ENCODE results near the gene ZNF175. TPM values are rescaled to one million over a fixed set of nuclear protein-coding genes. Genes with fewer than 3 reads are reported as not detected.

Gene ZNF175
- total RNA-seq, 1 donor from 2014 or later = 15.1 TPM

- no peak for DNase-seq (ENCODE audit: low read depth)
- H3K27ac ChIP-seq (ENCODE audit: low read depth, low read length) = no peak overlapping the region
- no peak overlapping the region for H2AFZ ChIP-seq (ENCODE audit: low read depth, low read length)
- H3K4me1 Mint-ChIP-seq (ENCODE audit: low read depth, unreplicated experiment) = peaks cover 4% of the 10 kb centered on the region
- H3K27me3 ChIP-seq (ENCODE audit: insufficient read depth, low read length) = no peaks in the 10 kb centered on the region
- H4K20me1 ChIP-seq (ENCODE audit: insufficient read depth, low read length) = no peaks in the 10 kb centered on the region
- H3K36me3 Mint-ChIP-seq (ENCODE audit: low read depth, unreplicated experiment) = no peaks in the 10 kb centered on the region
- TF ChIP-seq, protein P1, sequence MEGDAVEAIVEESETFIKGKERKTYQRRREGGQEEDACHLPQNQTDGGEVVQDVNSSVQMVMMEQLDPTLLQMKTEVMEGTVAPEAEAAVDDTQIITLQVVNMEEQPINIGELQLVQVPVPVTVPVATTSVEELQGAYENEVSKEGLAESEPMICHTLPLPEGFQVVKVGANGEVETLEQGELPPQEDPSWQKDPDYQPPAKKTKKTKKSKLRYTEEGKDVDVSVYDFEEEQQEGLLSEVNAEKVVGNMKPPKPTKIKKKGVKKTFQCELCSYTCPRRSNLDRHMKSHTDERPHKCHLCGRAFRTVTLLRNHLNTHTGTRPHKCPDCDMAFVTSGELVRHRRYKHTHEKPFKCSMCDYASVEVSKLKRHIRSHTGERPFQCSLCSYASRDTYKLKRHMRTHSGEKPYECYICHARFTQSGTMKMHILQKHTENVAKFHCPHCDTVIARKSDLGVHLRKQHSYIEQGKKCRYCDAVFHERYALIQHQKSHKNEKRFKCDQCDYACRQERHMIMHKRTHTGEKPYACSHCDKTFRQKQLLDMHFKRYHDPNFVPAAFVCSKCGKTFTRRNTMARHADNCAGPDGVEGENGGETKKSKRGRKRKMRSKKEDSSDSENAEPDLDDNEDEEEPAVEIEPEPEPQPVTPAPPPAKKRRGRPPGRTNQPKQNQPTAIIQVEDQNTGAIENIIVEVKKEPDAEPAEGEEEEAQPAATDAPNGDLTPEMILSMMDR (IDR thresholded peaks at IDR 0.05; ENCODE audit: insufficient read depth, low read depth, low read length) = no peak
- no peak for TF ChIP-seq EZH2 (IDR thresholded peaks at IDR 0.05; ENCODE audit: insufficient read depth, low read length)
- H3K4me1 ChIP-seq (ENCODE audit: insufficient read depth, low read length) = no peaks in the 10 kb centered on the region
- no peaks in the 10 kb centered on the region for H3K36me3 ChIP-seq (ENCODE audit: insufficient read depth, low read length)
- H3K9me3 ChIP-seq (ENCODE audit: insufficient read depth, low read depth, low read length) = peaks cover 3% of the 10 kb centered on the region
- no peak overlapping the region for H3K4me3 Mint-ChIP-seq (ENCODE audit: unreplicated experiment)
- no peak overlapping the region for H3K4me2 ChIP-seq (ENCODE audit: low read length)
- FAIRE-seq = no peak
- no peak overlapping the region for H3K9ac ChIP-seq (ENCODE audit: low read length)
- H3K4me3 ChIP-seq (ENCODE audit: insufficient read depth, low read depth, low read length) = no peak overlapping the region
- H3K27ac Mint-ChIP-seq (ENCODE audit: unreplicated experiment) = no peak overlapping the region
- H3K9me3 Mint-ChIP-seq (ENCODE audit: unreplicated experiment) = peaks cover 13% of the 10 kb centered on the region
- peaks cover 21% of the 10 kb centered on the region for H3K27me3 Mint-ChIP-seq (ENCODE audit: low read depth, unreplicated experiment)
- no peaks in the 10 kb centered on the region for H3K79me2 ChIP-seq (ENCODE audit: insufficient read depth, low read length)
Observed at GRCh38 chr19:51546107-51546649, 24.9 kb upstream of the ZNF175 start.

- FAIRE-seq (no peak), DNase-seq (ENCODE audit: low read depth) (peak; percentile 16)
- Mint-ChIP-seq H3K27me3 (ENCODE audit: low read depth, unreplicated experiment) (peaks cover 25% of the 10 kb centered on the region), H3K9me3 (ENCODE audit: unreplicated experiment) (peaks cover 16% of the 10 kb centered on the region), H3K4me1 (ENCODE audit: low read depth, unreplicated experiment) (peaks cover 4% of the 10 kb centered on the region), H3K27ac (ENCODE audit: unreplicated experiment) (no peak overlapping the region), H3K36me3 (ENCODE audit: low read depth, unreplicated experiment) (no peaks in the 10 kb centered on the region), H3K4me3 (ENCODE audit: unreplicated experiment) (no peak overlapping the region)
- Histone ChIP-seq H3K9me3 (ENCODE audit: insufficient read depth, low read depth, low read length) (peaks cover 3% of the 10 kb centered on the region), H3K36me3 (ENCODE audit: insufficient read depth, low read length) (no peaks in the 10 kb centered on the region), H3K79me2 (ENCODE audit: insufficient read depth, low read length) (no peaks in the 10 kb centered on the region), H3K4me3 (ENCODE audit: insufficient read depth, low read depth, low read length) (no peak overlapping the region), H4K20me1 (ENCODE audit: insufficient read depth, low read length) (no peaks in the 10 kb centered on the region), H2AFZ (ENCODE audit: low read depth, low read length) (no peak overlapping the region), H3K4me1 (ENCODE audit: insufficient read depth, low read length) (no peaks in the 10 kb centered on the region), H3K9ac (ENCODE audit: low read length) (no peak overlapping the region), H3K27me3 (ENCODE audit: insufficient read depth, low read length) (no peaks in the 10 kb centered on the region), H3K27ac (ENCODE audit: low read depth, low read length) (no peak overlapping the region), H3K4me2 (ENCODE audit: low read length) (no peak overlapping the region)
- no peak for TF ChIP-seq EZH2 (IDR thresholded peaks at IDR 0.05; ENCODE audit: insufficient read depth, low read length)
Observed at GRCh38 chr19:51546650-51547396, 24.3 kb upstream of the ZNF175 start.

DNA sequence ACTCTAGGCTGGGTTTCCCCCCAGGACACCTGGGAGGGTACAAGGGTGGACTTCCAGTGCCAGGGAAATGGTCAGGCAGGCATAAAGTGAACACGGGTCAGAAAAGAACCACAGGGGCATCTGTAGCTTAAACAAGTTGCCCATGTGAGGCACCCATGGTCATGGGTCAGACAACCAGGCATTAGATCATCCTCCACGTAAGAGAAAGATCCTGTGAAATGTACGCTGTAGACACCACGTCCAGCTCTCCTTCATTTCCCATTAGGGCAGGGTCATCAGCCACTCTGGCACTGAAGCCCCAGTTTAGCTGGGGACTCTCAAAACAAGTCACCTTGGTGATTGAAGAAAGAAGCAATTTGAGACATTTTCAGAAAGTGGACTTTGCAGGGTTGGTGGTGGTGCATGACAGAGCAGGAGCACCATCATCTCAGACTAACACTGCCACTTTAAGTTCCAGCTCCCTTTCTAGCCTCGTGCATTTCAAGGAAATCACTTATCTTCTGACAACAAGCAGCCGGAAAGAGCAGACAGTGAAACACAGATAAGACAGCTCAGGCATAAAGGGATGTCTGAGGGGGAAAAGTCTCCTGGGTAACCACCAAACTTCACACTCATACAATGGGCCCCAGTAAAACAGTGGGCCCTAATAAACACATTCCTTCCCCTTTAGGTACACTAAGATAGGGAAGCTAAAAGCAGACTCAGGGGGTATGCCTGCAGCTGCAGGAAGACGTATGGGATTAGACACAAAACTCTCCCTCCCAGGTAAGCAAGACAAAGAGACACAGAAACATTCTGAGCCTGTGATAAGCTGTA lies 23.5 kb upstream of the ZNF175 start:
- Mint-ChIP-seq H3K4me3 (ENCODE audit: unreplicated experiment) (no peak overlapping the region), H3K4me1 (ENCODE audit: low read depth, unreplicated experiment) (peaks cover 4% of the 10 kb centered on the region), H3K36me3 (ENCODE audit: low read depth, unreplicated experiment) (no peaks in the 10 kb centered on the region), H3K9me3 (ENCODE audit: unreplicated experiment) (peaks cover 14% of the 10 kb centered on the region), H3K27ac (ENCODE audit: unreplicated experiment) (no peak overlapping the region), H3K27me3 (ENCODE audit: low read depth, unreplicated experiment) (peaks cover 26% of the 10 kb centered on the region)
- Histone ChIP-seq H3K9me3 (ENCODE audit: insufficient read depth, low read depth, low read length) (peaks cover 3% of the 10 kb centered on the region), H3K4me3 (ENCODE audit: insufficient read depth, low read depth, low read length) (no peak overlapping the region), H2AFZ (ENCODE audit: low read depth, low read length) (no peak overlapping the region), H3K9ac (ENCODE audit: low read length) (no peak overlapping the region), H3K4me2 (ENCODE audit: low read length) (no peak overlapping the region), H3K79me2 (ENCODE audit: insufficient read depth, low read length) (no peaks in the 10 kb centered on the region), H3K4me1 (ENCODE audit: insufficient read depth, low read length) (no peaks in the 10 kb centered on the region), H3K36me3 (ENCODE audit: insufficient read depth, low read length) (no peaks in the 10 kb centered on the region), H3K27me3 (ENCODE audit: insufficient read depth, low read length) (no peaks in the 10 kb centered on the region), H3K27ac (ENCODE audit: low read depth, low read length) (no peak overlapping the region), H4K20me1 (ENCODE audit: insufficient read depth, low read length) (no peaks in the 10 kb centered on the region)
- DNase-seq (ENCODE audit: low read depth) (no peak), FAIRE-seq (no peak)
- TF ChIP-seq, protein P1 (IDR thresholded peaks at IDR 0.05; ENCODE audit: insufficient read depth, low read depth, low read length) = no peak
- TF ChIP-seq EZH2 (IDR thresholded peaks at IDR 0.05; ENCODE audit: insufficient read depth, low read length) = no peak
